Measurements from ENCODE around the gene GSTA3.
"Not testable (repeated sequence)": the region's sequence is repeated elsewhere in the genome, so short reads cannot be mapped to it uniquely, and the experiment has no call there.

GSTA3 gene

GRCh38 chr6:52909531-52909930 lies at the start of gene GSTA3:
Gene GSTA3 (minus strand): TSS chr6:52909698. CDS start chr6:52905834, 3,864 bp downstream.
- no peak for DNase-seq (ENCODE audit: low read depth)

DNA sequence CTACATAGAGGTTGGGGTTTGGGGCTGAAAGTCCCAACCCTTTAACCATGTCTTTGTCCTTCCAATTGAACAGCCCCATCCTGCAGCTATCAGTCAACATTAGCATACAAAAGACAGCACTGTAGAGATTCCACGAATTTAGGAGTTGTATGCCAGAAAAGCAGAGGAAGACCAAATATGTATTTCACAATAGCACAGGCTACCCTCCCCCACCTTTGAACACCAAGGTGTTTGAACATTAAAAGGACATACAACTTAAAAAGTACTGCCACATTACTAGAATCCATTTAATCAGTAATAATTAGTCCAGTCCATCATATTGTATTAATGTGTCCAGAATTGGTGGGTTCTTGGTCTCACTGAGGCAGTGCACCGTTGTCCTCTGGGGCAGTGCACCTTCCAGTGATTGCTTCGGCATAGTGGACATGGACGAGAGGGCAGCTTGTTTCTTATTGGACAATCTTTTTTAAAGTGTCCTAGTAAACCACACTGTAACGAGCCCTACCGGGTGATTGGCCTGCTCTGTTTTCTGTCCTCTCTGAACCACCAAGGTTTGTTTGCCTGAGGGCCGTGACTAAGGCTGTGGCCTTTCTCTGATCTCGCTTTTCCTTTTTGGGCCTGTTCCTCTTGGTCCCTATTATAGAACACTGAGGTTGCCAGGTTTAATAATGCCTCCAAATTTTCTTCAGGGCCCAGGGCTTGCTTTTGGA lies 49.2 kb upstream of the GSTA3 start:
- DNase-seq (ENCODE audit: low read depth): no peak

DNA sequence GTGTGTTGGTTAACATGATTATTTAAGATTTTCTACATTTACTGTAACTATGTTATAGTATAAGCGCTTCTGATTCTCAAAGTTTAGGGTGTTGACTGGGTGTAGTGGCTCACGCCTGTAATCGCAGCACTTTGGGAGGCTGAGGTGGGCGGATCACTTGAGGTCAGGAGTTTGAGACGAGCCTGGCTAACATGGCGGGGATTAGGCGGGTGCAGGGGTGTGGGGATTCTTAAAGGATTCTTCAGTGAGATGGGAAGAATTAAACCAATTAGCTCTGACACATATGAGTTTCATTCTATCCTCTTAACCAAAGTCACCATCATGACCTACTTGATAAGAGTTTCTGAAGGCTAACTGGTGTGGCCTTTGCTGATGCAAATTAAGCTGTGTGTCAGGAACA lies 46.4 kb upstream of the GSTA3 start:
- no peak for DNase-seq (ENCODE audit: low read depth)

- no peak for DNase-seq (ENCODE audit: low read depth)
Measured at GRCh38 chr6:52953911-52954839, 44.7 kb upstream of the GSTA3 start.

DNA sequence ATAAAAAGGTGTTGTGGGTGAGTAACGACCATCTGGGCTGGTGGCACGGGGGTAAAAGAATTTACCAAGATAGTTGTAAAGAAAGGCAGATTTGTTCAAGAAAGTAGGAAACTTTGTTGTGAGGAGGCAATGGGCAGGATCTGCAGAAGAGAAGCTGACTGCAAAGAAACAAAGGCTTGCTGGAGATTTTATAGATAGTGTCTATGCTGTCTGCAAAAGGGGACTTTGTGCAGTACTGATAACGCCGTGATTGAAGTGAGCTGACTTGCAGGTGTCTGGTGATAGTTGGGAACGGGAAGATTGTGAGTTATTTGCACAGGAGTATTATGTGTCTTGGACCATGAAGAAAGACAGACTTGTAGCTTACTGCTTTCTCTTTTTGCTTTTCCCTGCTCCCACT lies 36.8 kb upstream of the GSTA3 start:
- DNase-seq (ENCODE audit: low read depth): no peak

DNA sequence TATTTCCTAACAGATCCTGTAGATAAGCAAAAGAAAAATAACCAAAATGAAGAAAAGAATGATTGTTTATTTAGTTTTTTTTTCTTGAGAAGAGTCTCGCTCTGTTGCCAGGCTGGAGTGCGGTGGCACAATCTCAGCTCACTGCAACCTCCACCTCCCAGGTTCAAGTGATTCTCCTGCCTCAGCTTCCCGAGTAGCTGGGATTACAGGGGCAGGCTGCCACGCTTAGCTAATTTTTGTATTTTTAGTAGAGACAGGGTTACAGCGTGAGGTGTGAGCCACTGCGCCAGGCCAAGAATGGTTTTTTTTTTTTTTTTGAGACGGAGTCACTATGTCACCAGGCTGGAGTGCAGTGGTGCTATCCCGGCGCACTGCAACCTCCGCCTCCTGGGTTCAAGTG lies 33.3 kb upstream of the GSTA3 start:
- not testable (repeated sequence) for DNase-seq (ENCODE audit: low read depth)

DNA sequence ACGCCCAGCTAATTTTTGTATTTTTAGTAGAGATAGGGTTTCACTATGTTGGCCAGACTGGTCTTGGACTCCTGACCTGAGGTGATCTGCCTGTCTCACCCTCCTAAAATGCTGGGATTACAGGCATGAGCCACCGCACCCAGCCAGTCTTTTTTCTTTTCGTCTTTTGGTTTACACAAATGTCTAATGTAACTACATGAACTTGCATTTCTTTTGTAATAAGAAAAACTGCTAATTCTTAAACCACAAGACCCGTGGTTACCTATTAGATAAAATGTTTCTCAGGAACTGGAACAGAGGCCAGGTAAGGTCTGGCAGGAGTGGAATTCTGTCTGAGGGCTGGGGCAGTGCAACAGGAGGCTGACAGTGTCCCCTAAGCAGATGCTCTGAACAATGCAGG lies 32.7 kb upstream of the GSTA3 start:
- no peak for DNase-seq (ENCODE audit: low read depth)

DNA sequence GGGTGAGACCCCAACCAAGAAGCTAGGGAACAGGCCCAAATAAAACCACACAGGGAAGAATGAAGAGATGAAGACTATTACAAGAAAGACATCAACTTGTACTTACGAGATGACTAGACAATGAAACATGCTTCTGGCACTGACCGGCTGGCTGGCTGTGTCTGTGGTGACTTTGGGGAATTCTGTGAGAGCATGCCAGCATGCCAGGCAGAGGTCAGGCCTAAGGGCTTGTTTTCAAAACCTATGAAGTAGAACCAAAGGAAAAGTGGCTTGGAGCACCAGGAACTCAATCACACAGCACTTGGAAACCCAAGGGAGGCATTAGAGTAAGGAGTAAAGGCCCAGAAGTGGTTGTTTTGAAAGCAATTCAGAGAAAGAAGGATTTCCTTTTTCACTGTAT lies 28.4 kb upstream of the GSTA3 start:
- DNase-seq (ENCODE audit: low read depth): no peak

DNA sequence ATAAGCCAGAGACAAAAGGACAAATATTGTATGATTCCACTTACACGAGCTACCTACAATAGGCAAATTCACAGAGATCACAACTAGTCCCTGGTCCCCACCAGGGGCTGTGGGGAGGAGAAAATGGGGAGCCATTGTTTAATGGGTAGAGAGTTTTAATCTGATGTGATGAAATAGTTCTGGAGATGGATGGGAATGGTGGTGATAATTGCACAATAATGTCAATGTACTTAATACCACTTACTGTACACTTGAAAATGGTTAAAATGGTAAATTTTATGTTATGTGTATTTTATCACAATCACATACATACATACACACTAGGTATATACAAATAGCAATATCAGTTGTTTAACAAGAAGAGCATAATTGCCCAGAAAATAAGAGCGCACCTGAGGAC lies 24.3 kb upstream of the GSTA3 start:
- no peak for DNase-seq (ENCODE audit: low read depth)

DNA sequence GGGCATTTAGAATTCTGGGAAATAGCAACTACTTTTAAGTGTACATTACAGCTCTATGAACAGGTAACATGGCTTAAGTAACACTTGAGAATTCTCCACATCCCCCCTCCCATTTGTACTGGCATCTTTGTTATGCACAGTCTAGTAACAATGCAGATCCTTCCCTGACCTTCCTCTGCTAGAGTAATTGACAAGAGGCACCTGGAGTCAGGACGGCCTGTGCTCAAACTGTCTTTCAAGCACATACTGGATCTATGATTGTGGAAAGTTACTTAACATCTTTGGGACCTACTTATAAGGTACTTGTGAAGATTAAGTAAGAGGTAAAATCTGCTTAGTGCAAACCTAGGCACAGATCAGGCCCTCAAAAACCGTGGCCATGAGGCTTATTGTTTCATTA lies 21.9 kb upstream of the GSTA3 start:
- no peak for DNase-seq (ENCODE audit: low read depth)

DNA sequence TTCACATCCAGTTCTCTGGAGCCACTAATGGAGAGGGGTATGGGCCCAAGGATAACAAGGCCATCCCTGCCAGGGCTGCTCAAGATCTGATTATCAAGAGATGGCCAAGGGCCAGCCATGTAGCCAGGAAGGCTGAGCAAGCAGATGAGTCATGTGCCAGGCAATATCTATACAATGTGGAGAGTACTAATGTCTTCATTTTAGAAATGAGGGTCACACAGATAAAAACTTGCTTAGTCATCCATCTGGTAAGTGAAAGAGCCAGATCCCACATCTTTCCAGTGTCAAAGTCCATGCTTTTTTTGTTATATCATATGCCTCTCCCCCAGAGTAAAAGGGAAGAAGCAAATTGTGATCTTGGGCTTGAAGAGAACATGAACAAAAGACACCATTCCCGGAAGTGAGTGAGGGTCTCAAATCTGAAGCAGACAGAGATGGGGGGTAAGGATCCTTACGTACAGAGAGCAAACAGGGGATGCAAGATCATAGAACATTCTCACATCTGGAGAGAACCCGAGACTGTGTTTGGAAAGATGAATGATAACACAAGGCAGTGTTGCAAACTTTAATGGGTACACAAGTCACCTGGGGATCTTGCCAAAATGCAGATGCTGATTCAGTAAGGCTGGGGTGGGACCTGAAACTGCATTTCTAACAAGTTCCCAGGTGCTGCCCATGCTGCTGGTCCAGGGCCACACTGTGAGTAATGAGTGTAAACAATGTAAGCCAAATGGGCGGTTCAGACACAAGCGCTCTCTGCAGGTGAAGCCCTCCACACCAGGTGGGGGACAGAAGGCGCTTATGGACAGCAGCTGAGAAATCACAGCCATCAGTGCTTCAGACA lies 20.0 kb upstream of the GSTA3 start:
- DNase-seq (ENCODE audit: low read depth): no peak

DNA sequence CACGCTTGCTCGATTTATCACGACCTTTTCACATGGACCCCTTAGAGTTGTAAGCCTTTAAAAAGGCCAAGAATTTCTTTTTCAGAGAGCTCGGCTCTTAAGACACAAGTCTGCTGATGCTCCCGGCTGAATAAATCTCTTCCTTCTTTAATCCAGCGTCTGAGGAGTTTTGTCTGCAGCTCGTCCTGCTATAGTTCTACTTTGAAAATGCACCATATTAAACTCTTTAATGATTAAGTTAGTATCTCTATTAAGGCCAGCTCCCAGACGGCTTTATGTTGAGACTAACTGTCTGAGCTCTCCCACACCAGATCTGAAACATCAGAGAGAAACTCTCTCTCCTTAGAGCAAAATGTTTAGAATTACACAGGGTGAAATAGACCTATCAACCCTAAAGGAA lies 18.0 kb upstream of the GSTA3 start:
- no peak for DNase-seq (ENCODE audit: low read depth)

DNA sequence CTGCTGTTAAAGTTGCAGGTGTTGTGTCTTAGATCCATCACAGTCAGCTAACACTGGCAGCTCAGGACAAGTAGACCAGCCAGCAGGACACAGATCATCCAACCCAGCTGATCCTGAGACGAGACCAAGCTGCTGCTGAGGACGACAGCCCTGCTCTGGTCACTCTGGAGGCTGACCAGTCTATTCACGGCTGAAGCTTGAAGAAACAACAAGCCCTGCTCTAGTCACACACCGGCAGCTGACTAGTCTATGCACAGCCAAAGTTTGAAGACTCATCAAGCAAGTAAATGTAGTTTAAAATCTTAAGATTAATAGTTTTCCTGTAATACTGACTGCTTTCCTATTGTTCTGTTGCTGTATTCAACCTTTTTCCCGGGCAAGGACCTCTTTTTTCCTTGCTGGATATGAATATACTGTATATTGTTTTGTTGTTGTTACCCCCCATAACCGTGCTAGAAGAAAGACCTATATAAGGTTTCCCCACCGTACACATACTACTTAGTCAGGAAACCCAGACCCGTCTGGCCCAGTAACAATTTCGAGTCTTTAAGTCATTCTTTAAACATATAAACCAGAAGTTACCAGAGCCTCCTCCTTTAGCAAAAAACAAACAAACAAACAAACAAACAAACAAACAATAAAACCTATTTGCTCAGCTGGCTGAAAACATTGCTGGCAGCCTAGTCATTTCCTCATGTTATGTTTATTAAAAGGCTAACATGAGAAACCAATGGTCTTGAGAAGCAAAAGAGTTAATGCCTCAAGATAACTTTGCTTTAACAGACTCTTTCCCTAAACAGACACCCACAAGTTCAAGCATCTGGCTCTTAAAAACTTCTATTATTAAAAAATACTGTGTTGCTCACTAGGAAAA lies 16.7 kb upstream of the GSTA3 start:
- no peak for DNase-seq (ENCODE audit: low read depth)

- no peak for DNase-seq (ENCODE audit: low read depth)
Measured at GRCh38 chr6:52925042-52925441, 15.5 kb upstream of the GSTA3 start.

- not testable (repeated sequence) for DNase-seq (ENCODE audit: low read depth)
Measured at GRCh38 chr6:52923689-52924088, 14.2 kb upstream of the GSTA3 start.

DNA sequence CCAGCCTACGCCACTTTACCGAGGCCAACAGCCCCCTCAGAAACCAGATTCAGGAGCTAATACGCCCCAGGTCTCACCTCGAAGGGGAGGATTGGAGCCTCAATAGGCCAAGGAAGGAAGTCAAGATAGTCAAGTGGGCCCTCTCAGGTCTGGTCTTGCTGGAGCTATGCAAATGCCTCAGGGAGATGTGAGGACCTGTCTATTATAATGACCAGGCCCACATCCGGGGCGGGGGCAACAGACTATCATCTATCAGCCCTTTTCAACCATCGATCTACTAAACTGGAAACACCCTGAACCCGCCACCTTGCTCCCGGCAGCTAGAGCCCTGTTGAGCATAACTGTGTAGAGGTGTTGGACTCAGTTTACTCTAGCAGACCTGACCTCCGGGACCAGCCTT lies 12.7 kb upstream of the GSTA3 start:
- no peak for DNase-seq (ENCODE audit: low read depth)

GRCh38 chr6:52921743-52922142 lies 12.2 kb upstream of the GSTA3 start:
- no peak for DNase-seq (ENCODE audit: low read depth)

GRCh38 chr6:52919511-52919910 lies 10.0 kb upstream of the GSTA3 start:
- DNase-seq (ENCODE audit: low read depth): not testable (repeated sequence)

GRCh38 chr6:52918771-52919170 lies 9.3 kb upstream of the GSTA3 start:
- DNase-seq (ENCODE audit: low read depth): not testable (repeated sequence)

DNA sequence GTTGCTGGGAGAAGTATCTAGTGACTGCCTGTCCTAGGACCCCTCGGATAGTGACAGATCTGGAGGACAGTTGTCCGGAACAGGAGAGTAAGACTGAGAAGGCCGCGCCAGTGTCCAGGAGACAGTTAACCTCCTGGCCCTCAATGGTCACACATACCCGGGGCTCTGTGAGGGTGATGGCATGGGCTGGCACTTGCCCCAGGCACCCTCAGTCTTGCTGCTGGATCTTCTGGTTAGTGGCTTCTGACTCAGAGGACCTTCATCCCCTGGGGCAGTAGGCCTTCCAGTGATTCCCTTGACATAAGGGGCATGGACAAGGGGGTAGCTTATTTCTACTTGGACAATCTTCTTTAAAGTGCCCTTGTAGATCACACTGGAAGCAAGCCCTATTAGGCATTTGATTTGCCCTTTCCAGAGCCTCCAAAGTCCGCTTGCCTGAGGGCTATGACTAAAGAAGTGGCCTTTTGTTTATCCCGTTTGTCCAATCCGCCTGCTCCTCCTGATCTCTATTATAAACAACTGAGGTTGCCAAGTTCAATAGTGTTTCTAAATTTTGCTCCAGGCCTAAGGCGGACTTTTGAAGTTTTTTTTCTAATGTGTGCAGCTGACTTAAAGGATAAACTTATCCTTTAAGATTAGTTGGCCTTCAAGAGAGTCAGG lies 8.7 kb upstream of the GSTA3 start:
- not testable (repeated sequence) for DNase-seq (ENCODE audit: low read depth)

DNA sequence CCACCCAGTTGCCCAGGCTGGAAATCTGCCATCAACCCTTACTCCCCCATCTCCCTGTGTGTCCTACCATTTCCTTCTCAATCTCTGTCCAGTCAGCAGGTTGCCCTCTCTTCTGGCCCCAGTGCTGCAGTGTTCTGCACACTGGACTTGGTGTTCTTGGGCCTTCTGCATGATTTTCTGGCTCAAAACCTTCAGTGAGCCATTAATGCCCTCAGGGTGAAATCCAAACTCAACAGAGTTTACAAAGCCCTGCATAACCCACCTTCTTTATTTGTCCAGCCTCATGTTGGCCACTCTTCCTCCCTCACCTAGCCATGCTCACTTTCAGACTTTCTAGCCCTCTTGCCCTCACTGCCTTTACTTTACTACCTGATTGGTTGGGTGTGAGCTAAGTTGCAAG lies 5.0 kb upstream of the GSTA3 start:
- DNase-seq (ENCODE audit: low read depth): no peak
